Measurements from ENCODE around the gene ATF5.

ATF5 gene

GRCh38 chr19:49950956-49951526 lies 22.0 kb downstream of the ATF5 start:
- TF ChIP-seq CTCF (IDR thresholded peaks at IDR 0.05; ENCODE audit: insufficient read depth, low read length, poor library complexity, severe bottlenecking) = no peak
- Histone ChIP-seq H3K4me3 (replicated peaks; ENCODE audit: low read depth, low read length) (no peak overlapping the region), H3K27me3 (replicated peaks; ENCODE audit: control insufficient read depth, insufficient read depth, low read length) (no peaks in the 10 kb centered on the region), H3K36me3 (ENCODE audit: control insufficient read depth, insufficient read depth, low read length) (no peaks in the 10 kb centered on the region)
- DNase-seq (ENCODE audit: extremely low read depth, insufficient read length) = no peak

GRCh38 chr19:49951806-49952478 lies 22.9 kb downstream of the ATF5 start:
- DNase-seq (ENCODE audit: extremely low read depth, insufficient read length) = no peak
- Histone ChIP-seq H3K27me3 (replicated peaks; ENCODE audit: control insufficient read depth, insufficient read depth, low read length) (no peaks in the 10 kb centered on the region), H3K36me3 (ENCODE audit: control insufficient read depth, insufficient read depth, low read length) (no peaks in the 10 kb centered on the region), H3K4me3 (replicated peaks; ENCODE audit: low read depth, low read length) (no peak overlapping the region)
- TF ChIP-seq CTCF (IDR thresholded peaks at IDR 0.05; ENCODE audit: insufficient read depth, low read length, poor library complexity, severe bottlenecking) = no peak

GRCh38 chr19:49952479-49952836 lies 23.5 kb downstream of the ATF5 start:
- Histone ChIP-seq H3K36me3 (ENCODE audit: control insufficient read depth, insufficient read depth, low read length) (no peaks in the 10 kb centered on the region), H3K4me3 (replicated peaks; ENCODE audit: low read depth, low read length) (no peak overlapping the region), H3K27me3 (replicated peaks; ENCODE audit: control insufficient read depth, insufficient read depth, low read length) (no peaks in the 10 kb centered on the region)
- no peak for TF ChIP-seq CTCF (IDR thresholded peaks at IDR 0.05; ENCODE audit: insufficient read depth, low read length, poor library complexity, severe bottlenecking)
- no peak for DNase-seq (ENCODE audit: extremely low read depth, insufficient read length)

- no peak for DNase-seq (ENCODE audit: extremely low read depth, insufficient read length)
- Histone ChIP-seq H3K27me3 (replicated peaks; ENCODE audit: control insufficient read depth, insufficient read depth, low read length) (no peaks in the 10 kb centered on the region), H3K4me3 (replicated peaks; ENCODE audit: low read depth, low read length) (no peak overlapping the region), H3K36me3 (ENCODE audit: control insufficient read depth, insufficient read depth, low read length) (no peaks in the 10 kb centered on the region)
- TF ChIP-seq CTCF (IDR thresholded peaks at IDR 0.05; ENCODE audit: insufficient read depth, low read length, poor library complexity, severe bottlenecking) = no peak
Measured at GRCh38 chr19:49952906-49953305, 23.9 kb downstream of the ATF5 start.

GRCh38 chr19:49953416-49953815 lies 24.4 kb downstream of the ATF5 start:
- Histone ChIP-seq H3K36me3 (ENCODE audit: control insufficient read depth, insufficient read depth, low read length) (no peaks in the 10 kb centered on the region), H3K4me3 (replicated peaks; ENCODE audit: low read depth, low read length) (no peak overlapping the region), H3K27me3 (replicated peaks; ENCODE audit: control insufficient read depth, insufficient read depth, low read length) (no peaks in the 10 kb centered on the region)
- DNase-seq (ENCODE audit: extremely low read depth, insufficient read length) = no peak
- TF ChIP-seq CTCF (IDR thresholded peaks at IDR 0.05; ENCODE audit: insufficient read depth, low read length, poor library complexity, severe bottlenecking) = no peak

Measured in GM06990 (cell line).